Osteoblast (primary cell): ENCODE results near the gene LMCD1. TPM values are rescaled to one million over a fixed set of nuclear protein-coding genes. Genes with fewer than 3 reads are reported as not detected.
A peak's percentile ranks its signal among the peaks of the same experiment; 100 is the strongest.

Source experiments
- DNase-seq: peaks from one replicate; pipeline ENCODE4 v3.0.0; 2011; ENCODE audit warnings: low spot score, mixed read lengths; ENCODE audit not compliant: insufficient read length; ENCODE audit errors: missing footprints
- H2AFZ ChIP-seq: 2 replicates; pipeline ENCODE4 v1.6.0; 2011; ENCODE audit warnings: mild to moderate bottlenecking, low read length
- H3K27ac ChIP-seq: 2 replicates; pipeline ENCODE4 v1.5.1; 2011; ENCODE audit warnings: mild to moderate bottlenecking, low read depth, low read length, moderate library complexity
- H3K27me3 ChIP-seq: 2 replicates; pipeline ENCODE4 v1.6.0; 2012; ENCODE audit warnings: mild to moderate bottlenecking, control low read depth, inconsistent platforms, low read length, moderate library complexity; ENCODE audit not compliant: insufficient read depth
- H3K36me3 ChIP-seq: 2 replicates; pipeline ENCODE4 v1.5.1; 2011; ENCODE audit warnings: mild to moderate bottlenecking, low read length, control low read depth, moderate library complexity; ENCODE audit not compliant: insufficient read depth
- H3K4me1 ChIP-seq: 2 replicates; pipeline ENCODE4 v1.5.1; 2011; ENCODE audit warnings: mild to moderate bottlenecking, low read length, control low read depth, moderate library complexity; ENCODE audit not compliant: insufficient read depth
- H3K4me2 ChIP-seq: 2 replicates; pipeline ENCODE4 v1.6.0; 2011; ENCODE audit warnings: mild to moderate bottlenecking, low read length; ENCODE audit not compliant: insufficient read depth
- H3K4me3 ChIP-seq: fragments of 200-600 bp; sonication (generic); 3 replicates; pipeline ENCODE4 v1.5.1; 2012; ENCODE audit warnings: mild to moderate bottlenecking, low read length, inconsistent platforms; ENCODE audit not compliant: insufficient read depth
- H3K79me2 ChIP-seq: 2 replicates; pipeline ENCODE4 v1.6.0; 2012; ENCODE audit warnings: mild to moderate bottlenecking, low read length, control low read depth, inconsistent platforms; ENCODE audit not compliant: insufficient read depth
- H3K9me3 ChIP-seq: 2 replicates; pipeline ENCODE4 v1.5.1; 2011; ENCODE audit warnings: low read depth, low read length, control low read depth
- H4K20me1 ChIP-seq: 2 replicates; pipeline ENCODE4 v1.6.0; 2012; ENCODE audit warnings: mild to moderate bottlenecking, low read length, control low read depth; ENCODE audit not compliant: insufficient read depth
- CTCF ChIP-seq: IDR thresholded peaks from 2 replicates; pipeline ENCODE4 v1.5.1; 2011; ENCODE audit warnings: mild to moderate bottlenecking, low read depth, low read length, moderate library complexity; ENCODE audit errors: extremely low read depth
- total RNA-seq: library from RNA; depleted of rRNA; stranded (reverse); fragments of >200 nt; gene quantifications from 2 replicates; pipeline ENCODE4 v1.2.3, GENCODE V29; 2012

LMCD1 gene
- total RNA-seq, 1 donor: 294 TPM

- Histone ChIP-seq H3K9me3 (no peaks in the 10 kb centered on the region), H3K27ac (peak overlapping the region; percentile 100), H3K79me2 (no peaks in the 10 kb centered on the region), H4K20me1 (no peaks in the 10 kb centered on the region), H3K4me1 (peaks cover 75% of the 10 kb centered on the region), H3K4me2 (peak overlapping the region; percentile 8), H3K36me3 (no peaks in the 10 kb centered on the region), H3K27me3 (no peaks in the 10 kb centered on the region), H2AFZ (no peak overlapping the region), H3K4me3 (no peak overlapping the region)
- DNase-seq: no peak
- no peak for TF ChIP-seq CTCF
Measured at GRCh38 chr3:8456412-8456811, 45.2 kb upstream of the LMCD1 start.

- H3K9me3 ChIP-seq: no peaks in the 10 kb centered on the region
- no peak for TF ChIP-seq CTCF
- no peak overlapping the region for H2AFZ ChIP-seq
- peak overlapping the region; percentile 100 for H3K27ac ChIP-seq
- H3K4me1 ChIP-seq: peaks cover 75% of the 10 kb centered on the region
- H3K27me3 ChIP-seq: no peaks in the 10 kb centered on the region
- H3K79me2 ChIP-seq: no peaks in the 10 kb centered on the region
- peak; percentile 53 for DNase-seq
- no peak overlapping the region for H3K4me3 ChIP-seq
- no peaks in the 10 kb centered on the region for H4K20me1 ChIP-seq
- peak overlapping the region; percentile 8 for H3K4me2 ChIP-seq
- H3K36me3 ChIP-seq: no peaks in the 10 kb centered on the region
Measured at GRCh38 chr3:8457039-8457438, 44.6 kb upstream of the LMCD1 start.

GRCh38 chr3:8458238-8458661 lies 43.4 kb upstream of the LMCD1 start:
- Histone ChIP-seq H2AFZ (no peak overlapping the region), H3K4me1 (peaks cover 70% of the 10 kb centered on the region), H3K27me3 (no peaks in the 10 kb centered on the region), H3K9me3 (no peaks in the 10 kb centered on the region), H4K20me1 (no peaks in the 10 kb centered on the region), H3K79me2 (no peaks in the 10 kb centered on the region), H3K4me2 (peak overlapping the region; percentile 60), H3K4me3 (peak overlapping the region; percentile 15), H3K36me3 (no peaks in the 10 kb centered on the region), H3K27ac (peak overlapping the region; percentile 100)
- DNase-seq: peak; percentile 50
- no peak for TF ChIP-seq CTCF

GRCh38 chr3:8458711-8459110 lies 42.9 kb upstream of the LMCD1 start:
- Histone ChIP-seq H3K79me2 (no peaks in the 10 kb centered on the region), H3K36me3 (no peaks in the 10 kb centered on the region), H3K4me1 (peaks cover 70% of the 10 kb centered on the region), H2AFZ (no peak overlapping the region), H3K27me3 (no peaks in the 10 kb centered on the region), H4K20me1 (no peaks in the 10 kb centered on the region), H3K4me3 (peak overlapping the region; percentile 15), H3K27ac (peak overlapping the region; percentile 100), H3K9me3 (no peaks in the 10 kb centered on the region), H3K4me2 (peak overlapping the region; percentile 60)
- no peak for TF ChIP-seq CTCF
- peak; percentile 78 for DNase-seq
